Lower leg skin (tissue), 3 donors: ENCODE measurements around the gene POU6F2.

Experiments
- CTCF ChIP-seq, 3 donors: fragments of 450-650 bp; IDR thresholded peaks; one replicate each; pipeline ENCODE4 v1.5.1; 2016; ENCODE audit warnings: antibody characterized with exemption in 3 of 3, mild to moderate bottlenecking in 3 of 3, moderate library complexity in 2 of 3
- POLR2A ChIP-seq, 2 donors: fragments of 450-650 bp; IDR thresholded peaks; one replicate each; pipeline ENCODE4 v1.6.1; 2016 to 2017; ENCODE audit warnings: antibody characterized with exemption in 2 of 2, mild to moderate bottlenecking in 1 of 2, moderate library complexity in 1 of 2

GRCh38 chr7:39187130-39187529 is 209.4 kb downstream of the POU6F2 start:
- TF ChIP-seq CTCF (IDR thresholded peaks at IDR 0.05) (no peak), POLR2A (IDR thresholded peaks at IDR 0.05) (no peak)
